ENCODE results near the gene GABRE.

Gene GABRE

DNA sequence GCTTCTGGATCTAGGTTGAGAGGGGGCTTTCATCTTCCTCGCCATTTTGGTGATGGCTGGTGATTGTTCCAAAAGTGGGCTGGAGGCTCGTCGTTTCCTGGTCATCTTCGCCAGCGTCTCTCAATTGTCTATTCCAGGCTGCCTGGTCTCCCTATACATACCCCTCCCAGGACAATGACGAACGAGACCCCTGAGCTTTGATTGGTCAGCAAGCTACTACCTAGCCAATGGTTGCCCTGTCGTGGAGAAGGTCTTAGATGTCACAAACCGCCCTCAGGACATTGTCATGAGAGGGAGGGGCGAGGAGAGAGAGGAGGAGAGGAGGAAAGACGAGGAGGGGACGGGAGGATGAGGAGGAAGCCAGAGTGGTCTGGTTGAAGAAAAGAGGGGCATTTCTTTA, 69.5 kb downstream of the GABRE start:
- Mint-ChIP-seq H3K4me3 (no peak overlapping the region), H3K36me3 (ENCODE audit: insufficient read depth) (no peaks in the 10 kb centered on the region), H3K27ac (ENCODE audit: low read depth) (no peak overlapping the region), H3K4me1 (no peaks in the 10 kb centered on the region), H3K27me3 (no peaks in the 10 kb centered on the region), H3K9me3 (no peaks in the 10 kb centered on the region)
- ATAC-seq (replicated peaks; ENCODE audit: extremely low read depth, poor library complexity, severe bottlenecking) (no peak), DNase-seq (ENCODE audit: low spot score in 2 of 2) (no peak)

Data from central memory CD8-positive, alpha-beta T cell (primary cell).